Activated CD8-positive, alpha-beta memory T cell treated with anti-CD3 and anti-CD28 coated beads for 48 hours (primary cell): ENCODE measurements around the gene PTP4A1.
"Not testable (repeated sequence)": the region's sequence is repeated elsewhere in the genome, so short reads cannot be mapped to it uniquely, and the experiment has no call there.

Experiments used
- DNase-seq, 3 experiments: peaks; one replicate each; pipeline ENCODE4 v3.0.0-alpha.2; 2020; ENCODE audit warnings: low read depth in 2 of 3, low spot score in 2 of 3

The PTP4A1 gene

GRCh38 chr6:63572044-63572746 lies at the start of gene PTP4A1, which contains the start of gene LOC128125822:
PTP4A1 (plus strand) TSS chr6:63572480; CDS start chr6:63576881, 4,401 bp downstream.
LOC128125822 (plus strand) TSS chr6:63572480.
- peak; percentile 71 to 94 (median 91) for DNase-seq

GRCh38 chr6:63522911-63523287 lies 49.4 kb upstream of the PTP4A1 start:
- DNase-seq = not testable (repeated sequence)

- no peak for DNase-seq
These were observed 48.6 kb upstream of the PTP4A1 start for GRCh38 chr6:63523630-63524029.

GRCh38 chr6:63525186-63525878 lies 46.9 kb upstream of the PTP4A1 start:
- no peak for DNase-seq

- DNase-seq = no peak
These were observed 45.3 kb upstream of the PTP4A1 start for GRCh38 chr6:63526931-63527330.

GRCh38 chr6:63527658-63528514 lies 44.4 kb upstream of the PTP4A1 start:
- no peak for DNase-seq

- no peak for DNase-seq
These were observed 42.8 kb upstream of the PTP4A1 start for GRCh38 chr6:63529498-63529897.

- no peak for DNase-seq
These were observed 42.1 kb upstream of the PTP4A1 start for GRCh38 chr6:63530182-63530581.

GRCh38 chr6:63530991-63531390 lies 41.3 kb upstream of the PTP4A1 start:
- no peak for DNase-seq

- no peak for DNase-seq
These were observed 39.3 kb upstream of the PTP4A1 start for GRCh38 chr6:63533026-63533425.

GRCh38 chr6:63533952-63534351 lies 38.3 kb upstream of the PTP4A1 start:
- DNase-seq = no peak

GRCh38 chr6:63537201-63537958 lies 34.9 kb upstream of the PTP4A1 start:
- no peak for DNase-seq

- DNase-seq = no peak
These were observed 34.4 kb upstream of the PTP4A1 start for GRCh38 chr6:63537959-63538300.

GRCh38 chr6:63538550-63538949 lies 33.7 kb upstream of the PTP4A1 start:
- DNase-seq = no peak

- no peak for DNase-seq
These were observed 29.3 kb upstream of the PTP4A1 start for GRCh38 chr6:63543001-63543400.

GRCh38 chr6:63543982-63544381 lies 28.3 kb upstream of the PTP4A1 start:
- DNase-seq = no peak

GRCh38 chr6:63546236-63546635 lies 26.0 kb upstream of the PTP4A1 start:
- no peak for DNase-seq

- DNase-seq = no peak
These were observed 25.6 kb upstream of the PTP4A1 start for GRCh38 chr6:63546697-63547096.

GRCh38 chr6:63549076-63549475 lies 23.2 kb upstream of the PTP4A1 start:
- no peak for DNase-seq

- no peak for DNase-seq
These were observed 19.1 kb upstream of the PTP4A1 start for GRCh38 chr6:63553208-63553607.

- DNase-seq = no peak
These were observed 18.4 kb upstream of the PTP4A1 start for GRCh38 chr6:63553900-63554299.
